A172 (cell line): ENCODE data around the gene AFF3. TPM values are rescaled to one million over a fixed set of nuclear protein-coding genes. Genes with fewer than 3 reads are reported as not detected.
"Not testable (repeated sequence)": the region's sequence is repeated elsewhere in the genome, so short reads cannot be mapped to it uniquely, and the experiment has no call there.

ENCODE experiments used
- DNase-seq: peaks from one replicate; pipeline ENCODE4 v3.0.0-alpha.2; 2015; ENCODE audit warnings: low spot score
- total RNA-seq: library from RNA; depleted of rRNA; stranded (reverse); fragments of >200 nt; shearing (Covaris generic); gene quantifications from 2 replicates; pipeline ENCODE4 v1.2.3, GENCODE V29; 2014

Gene AFF3
- total RNA-seq, 1 experiment from 2014 or later = 1.9 TPM

DNA sequence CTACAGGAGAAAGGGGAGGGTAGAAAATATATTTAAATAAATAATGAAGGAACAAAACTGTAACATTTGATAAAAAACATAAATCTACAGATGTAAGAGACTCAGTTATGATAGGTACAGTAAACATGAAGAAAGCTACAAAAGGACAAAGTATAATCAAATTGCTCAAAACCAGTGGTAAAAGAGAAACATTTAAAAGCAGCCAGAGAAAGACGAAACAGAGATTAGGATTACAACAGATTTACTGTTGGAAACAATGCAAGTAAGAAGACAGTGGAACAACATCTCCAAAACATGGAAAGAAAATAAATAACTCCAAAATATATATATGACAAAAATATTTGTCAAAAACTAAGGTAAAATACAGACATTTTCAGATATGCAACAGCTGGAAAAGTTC lies 344.9 kb downstream of the AFF3 start:
- DNase-seq = no peak

DNA sequence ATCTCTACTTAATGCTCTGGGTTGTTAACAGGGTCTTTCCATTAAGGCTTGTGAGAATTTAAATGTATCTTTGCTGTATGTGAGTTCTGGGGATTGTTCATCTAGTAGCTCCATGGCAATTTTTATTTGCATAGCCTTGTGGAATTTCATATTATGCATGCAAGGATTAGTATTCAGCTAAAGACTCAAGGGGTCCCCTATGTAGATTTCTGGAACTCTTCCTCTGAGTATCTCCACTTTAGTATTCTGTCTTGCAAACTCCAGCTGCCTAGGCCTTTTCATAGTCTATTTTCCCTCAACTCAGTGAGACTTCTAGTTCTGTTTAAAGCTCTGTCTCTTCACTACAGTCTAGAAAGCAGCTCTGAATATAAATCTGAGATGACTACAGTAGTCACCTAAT lies 348.0 kb downstream of the AFF3 start:
- DNase-seq = no peak

DNA sequence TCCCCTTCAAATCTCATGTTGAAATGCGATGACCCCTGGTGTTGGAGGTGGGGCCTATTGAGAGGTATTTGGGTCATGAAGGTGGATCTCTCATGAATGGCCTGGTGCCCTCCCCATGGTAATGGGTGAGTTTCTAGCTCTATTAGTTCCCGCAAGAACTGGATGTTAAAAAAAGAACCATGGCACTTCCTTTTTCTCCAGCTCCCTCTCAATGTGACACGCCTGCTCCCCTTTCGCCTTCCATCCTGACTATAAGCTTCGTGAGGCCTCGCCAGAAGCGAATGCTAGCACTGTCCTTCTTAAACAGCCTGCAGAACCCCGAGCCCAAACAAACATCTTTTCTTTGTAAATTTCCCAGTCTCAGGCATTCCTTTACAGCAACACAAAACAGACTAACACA lies 349.4 kb downstream of the AFF3 start:
- DNase-seq = no peak

DNA sequence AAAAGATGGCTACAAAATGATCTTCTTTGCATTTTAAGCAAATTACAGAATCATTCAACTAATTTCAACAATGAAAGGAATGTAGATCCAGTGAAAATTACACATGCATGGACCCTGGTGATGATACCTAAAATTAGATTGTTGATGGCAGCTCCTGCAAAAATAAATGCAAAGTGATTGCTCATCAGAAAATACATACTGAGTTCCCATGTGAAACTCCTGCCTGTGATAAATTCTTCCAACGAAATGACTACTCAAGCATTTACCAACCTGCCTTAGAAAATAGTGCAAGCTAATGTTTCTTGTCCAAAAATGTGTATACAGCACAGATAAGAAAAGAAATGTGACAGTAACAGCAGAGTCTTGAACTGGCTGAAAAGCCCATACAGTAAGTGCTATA lies 352.5 kb downstream of the AFF3 start:
- no peak for DNase-seq

DNA sequence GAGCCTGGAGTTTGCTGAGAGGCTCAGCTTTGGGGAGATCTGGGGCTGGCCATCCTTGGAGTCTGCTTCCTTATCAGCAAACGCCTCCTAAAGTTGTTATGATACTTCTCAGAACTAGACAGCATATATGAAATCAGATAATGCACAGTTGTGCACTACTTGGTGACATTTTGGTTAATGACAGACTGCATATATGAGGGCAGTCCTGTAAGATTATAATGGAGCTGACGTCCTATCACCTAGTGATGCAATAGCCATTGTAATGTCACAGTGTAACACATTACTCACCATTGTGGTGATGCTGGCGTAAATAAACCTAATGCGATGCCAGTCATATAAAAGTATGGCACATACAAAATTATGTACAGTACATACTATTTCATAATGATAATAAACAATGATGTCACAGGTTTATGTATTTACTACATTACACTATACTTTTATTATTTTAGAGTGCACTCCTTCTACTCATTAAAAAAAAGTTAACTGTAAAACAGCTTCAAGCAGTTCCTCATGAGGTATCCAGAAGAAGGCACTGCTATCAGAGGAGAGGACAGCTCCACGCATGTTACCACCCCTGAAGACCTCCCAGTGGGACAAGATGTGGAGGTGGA lies 354.5 kb downstream of the AFF3 start:
- no peak for DNase-seq

- DNase-seq = no peak
Observed at GRCh38 chr2:99786636-99787390, 355.6 kb downstream of the AFF3 start.

GRCh38 chr2:99784946-99785345 lies 357.4 kb downstream of the AFF3 start:
- no peak for DNase-seq

DNA sequence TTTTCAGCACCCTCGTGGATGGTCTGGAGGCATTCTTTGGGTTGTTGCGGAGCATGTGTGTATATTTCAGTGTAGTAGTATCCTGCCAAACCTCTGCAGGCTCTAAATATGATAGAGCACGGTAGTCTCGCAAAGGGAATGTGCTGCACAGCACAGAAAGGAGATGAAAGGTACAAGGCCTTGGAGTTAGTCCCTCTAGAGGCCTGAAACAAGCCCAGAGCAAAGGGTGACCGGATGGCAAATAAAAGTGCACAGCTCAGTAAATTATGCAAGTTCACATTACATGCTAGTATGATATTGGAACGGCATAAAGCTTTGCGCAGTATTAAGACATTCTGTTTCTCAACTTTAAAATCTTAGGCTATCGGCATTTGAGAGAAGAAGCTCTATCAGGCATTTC lies 358.1 kb downstream of the AFF3 start:
- DNase-seq = no peak

DNA sequence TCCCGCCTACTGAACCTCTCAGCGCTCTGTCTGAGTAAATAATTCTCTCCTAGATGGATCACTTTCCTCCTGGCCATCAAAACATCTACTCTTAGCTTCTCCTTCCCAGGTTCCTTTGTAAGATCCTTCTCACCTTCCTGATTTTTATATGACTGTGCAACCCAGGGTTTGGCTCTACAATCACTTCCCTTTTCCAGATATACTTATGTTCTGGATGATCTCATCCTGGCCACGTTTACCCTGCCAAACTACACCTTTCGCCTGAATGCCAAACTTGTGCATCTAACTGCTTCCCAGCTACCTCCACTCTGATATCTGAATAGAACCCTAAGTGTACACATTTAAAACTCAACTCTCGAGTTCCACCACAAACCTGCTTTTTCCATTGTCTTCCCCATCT lies 362.1 kb downstream of the AFF3 start:
- no peak for DNase-seq

GRCh38 chr2:99779276-99779675 lies 363.1 kb downstream of the AFF3 start:
- DNase-seq = no peak

- DNase-seq = no peak
Observed at GRCh38 chr2:99777656-99778290, 364.6 kb downstream of the AFF3 start.

- DNase-seq = peak; percentile 3
Observed at GRCh38 chr2:99776906-99777646, 365.3 kb downstream of the AFF3 start.

DNA sequence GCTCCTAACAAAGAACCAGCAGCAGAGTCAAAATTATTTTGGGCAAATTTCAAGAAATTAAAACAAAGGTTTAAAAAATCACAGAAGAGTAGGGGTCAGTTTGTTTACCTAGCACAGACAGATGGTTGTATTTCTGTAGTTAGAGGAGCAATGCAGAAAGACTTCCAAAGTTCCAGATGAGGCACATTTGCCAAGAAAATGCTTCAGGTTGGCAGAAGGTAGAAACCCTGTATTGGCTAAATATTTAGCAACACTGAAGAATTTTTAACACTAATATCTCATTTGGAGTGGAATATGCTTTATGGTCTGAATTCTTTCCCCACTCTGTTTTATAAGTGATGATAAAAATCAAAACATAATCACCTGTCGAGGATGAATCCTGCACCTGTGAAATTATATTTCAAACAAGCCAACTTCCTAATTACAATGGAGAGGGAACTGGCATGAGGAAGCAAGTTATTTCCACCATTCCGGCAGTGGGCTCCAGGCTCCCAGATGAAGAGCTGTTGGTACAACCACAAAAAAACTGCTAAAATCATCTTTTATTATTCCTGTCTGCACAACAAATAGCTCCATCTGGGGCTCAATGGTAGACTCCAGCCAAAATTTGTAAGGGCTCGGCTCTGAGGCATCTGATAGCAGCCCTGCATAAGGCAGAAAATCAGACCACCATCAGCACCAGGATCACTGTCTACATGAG lies 366.0 kb downstream of the AFF3 start:
- no peak for DNase-seq

- DNase-seq = peak; percentile 16
Observed at GRCh38 chr2:99775585-99775984, 366.8 kb downstream of the AFF3 start.

DNA sequence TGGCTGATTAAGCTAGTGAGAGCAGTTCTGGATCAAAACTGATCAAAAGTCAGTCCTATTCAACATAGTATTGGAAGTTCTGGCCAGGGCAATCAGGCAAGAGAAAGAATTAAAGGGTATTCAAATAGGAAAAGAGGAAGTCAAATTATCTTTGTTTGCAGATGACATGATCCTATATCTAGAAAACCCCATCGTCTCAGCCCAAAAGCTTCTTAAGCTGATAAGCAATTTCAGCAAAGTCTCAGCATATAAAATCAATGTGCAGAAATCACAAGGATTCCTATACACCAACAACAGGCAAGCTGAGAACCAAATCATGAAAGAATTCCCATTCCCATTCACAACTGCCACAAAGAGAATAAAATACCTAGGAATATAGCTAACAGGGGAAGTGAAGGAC lies 368.7 kb downstream of the AFF3 start:
- not testable (repeated sequence) for DNase-seq

DNA sequence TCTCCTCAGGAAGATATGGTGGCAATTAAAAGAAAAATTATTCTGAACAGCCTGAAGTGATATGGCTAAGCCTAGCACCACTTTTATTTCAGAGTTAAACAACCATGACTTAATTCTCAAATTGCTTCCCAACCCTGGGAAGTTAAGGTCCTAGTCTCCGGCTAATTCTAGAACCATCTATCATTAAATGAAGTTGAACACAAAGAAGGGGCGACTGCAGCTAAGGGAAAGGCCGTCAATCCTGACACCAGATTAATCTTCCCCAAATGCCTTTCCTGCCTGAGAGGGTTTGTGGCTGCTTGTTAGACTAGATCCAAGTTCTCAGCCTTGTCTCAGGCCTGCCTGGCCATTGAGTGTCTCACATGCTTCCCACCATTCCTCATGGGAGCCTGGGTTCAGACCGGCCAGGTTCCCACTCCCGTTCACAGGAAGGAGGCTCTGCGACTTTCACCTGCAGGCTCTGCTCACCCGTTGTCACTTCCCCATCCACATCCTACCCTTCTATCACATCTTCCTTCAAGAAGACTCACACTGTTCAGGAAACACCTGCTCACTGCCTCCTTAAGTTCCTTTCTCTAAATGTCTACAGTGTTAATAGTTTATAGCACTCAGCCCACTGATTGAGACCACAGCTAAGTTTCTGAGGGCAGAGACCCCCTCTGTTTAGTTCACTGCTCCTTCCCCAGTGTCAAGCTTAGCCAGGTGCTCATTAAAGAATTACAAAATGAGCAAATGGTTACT lies 369.6 kb downstream of the AFF3 start:
- DNase-seq = no peak

DNA sequence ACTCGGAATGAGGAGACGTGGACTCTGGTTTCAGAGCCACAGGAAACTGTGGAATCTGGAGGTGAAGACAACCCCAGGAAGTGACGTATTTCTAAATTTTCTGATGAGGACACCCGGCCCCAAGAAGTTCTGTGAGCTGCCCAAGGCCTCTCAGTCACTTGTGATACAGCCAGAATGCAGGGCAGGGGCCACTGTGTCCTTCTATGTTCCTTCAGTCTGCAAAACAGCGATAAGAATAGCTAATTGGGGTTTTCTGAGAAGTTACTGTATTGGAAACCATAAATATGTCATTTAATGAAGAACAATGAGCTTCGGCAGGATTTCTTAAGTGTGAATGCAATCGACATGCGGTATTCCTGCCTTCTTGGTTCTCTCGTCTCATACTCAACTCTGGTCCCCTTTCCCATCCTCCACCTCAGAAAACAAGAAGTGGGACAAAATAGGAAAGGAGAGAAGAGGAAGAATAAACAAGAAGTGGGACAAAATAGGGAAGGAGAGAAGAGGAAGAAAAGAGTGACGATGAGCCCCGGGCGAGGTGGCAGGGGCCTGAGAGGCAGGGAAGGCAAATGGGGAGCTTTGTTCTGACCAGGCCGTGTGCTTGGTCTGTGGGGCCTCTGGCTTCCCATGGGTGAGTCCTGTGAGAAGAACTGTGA lies 370.6 kb downstream of the AFF3 start:
- no peak for DNase-seq

DNA sequence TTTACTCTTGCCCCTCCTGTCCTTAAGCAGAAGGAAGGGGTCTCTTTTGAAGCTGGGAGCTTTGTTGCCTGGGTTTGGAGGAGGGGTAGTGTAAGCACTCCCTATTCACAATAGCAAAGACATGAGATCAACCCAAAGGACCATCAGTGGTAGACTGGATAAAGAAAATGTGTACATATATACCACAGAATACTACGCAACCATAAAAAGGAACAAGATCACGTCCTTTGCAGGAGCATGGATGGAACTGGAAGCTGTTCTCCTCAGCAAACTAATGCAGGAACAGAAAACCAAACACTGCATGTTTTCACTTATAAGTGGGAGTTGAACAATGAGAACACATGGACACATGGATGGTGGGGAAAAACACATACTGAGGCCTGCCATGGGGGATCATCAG lies 371.5 kb downstream of the AFF3 start:
- no peak for DNase-seq

- no peak for DNase-seq
Observed at GRCh38 chr2:99765731-99766318, 376.6 kb downstream of the AFF3 start.

DNA sequence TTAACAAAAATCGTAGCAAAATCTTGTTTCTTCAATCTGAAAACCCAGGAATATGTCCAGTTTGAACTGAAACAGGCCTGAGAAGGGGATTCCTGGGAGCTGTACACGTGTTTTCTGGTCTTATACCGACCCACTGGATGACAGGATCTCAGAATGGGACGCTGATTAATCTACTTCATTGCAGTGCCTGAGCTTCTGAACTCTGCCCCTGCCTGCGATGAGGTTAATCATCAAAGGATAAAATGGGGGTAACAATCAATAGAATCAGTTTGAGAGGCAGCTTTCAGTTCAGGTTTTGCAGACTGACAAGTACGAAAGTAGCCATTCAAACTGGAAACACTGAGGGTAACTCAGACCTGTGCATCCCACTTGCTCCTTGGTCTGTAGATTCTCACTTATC lies 378.6 kb downstream of the AFF3 start:
- DNase-seq = no peak
